Natural killer cell (primary cell): ENCODE results near the gene ZNF630. TPM values are rescaled to one million over a fixed set of nuclear protein-coding genes. Genes with fewer than 3 reads are reported as not detected.

Source experiments
- ATAC-seq, 3 donors: fragments of 150-1000 bp in 2 of 3; fragments of 200-7000 bp in 1 of 3; cut with Tn5 transposase; 1 replicate in 1 of 3; 2 replicates in 2 of 3; pipeline ENCODE4 v1.10.0; 2021; ENCODE audit warnings: mild to moderate bottlenecking in 2 of 3, moderate library complexity in 2 of 3
- DNase-seq, 2 donors: peaks; one replicate each; pipeline versions ENCODE4 v3.0.0 to v3.0.0-alpha.2; 2013 to 2021; ENCODE audit warnings: mixed read lengths in 1 of 2
- H3K27ac ChIP-seq: one replicate; pipeline ENCODE4 v1.5.1; 2013; ENCODE audit warnings: mild to moderate bottlenecking, low read length
- H3K27me3 ChIP-seq: one replicate; pipeline ENCODE4 v1.6.1; 2013; ENCODE audit warnings: low read length; ENCODE audit not compliant: control insufficient read depth, insufficient read depth
- H3K36me3 ChIP-seq: one replicate; pipeline ENCODE4 v1.6.1; 2013; ENCODE audit warnings: low read length; ENCODE audit not compliant: control insufficient read depth, insufficient read depth
- H3K4me1 ChIP-seq: one replicate; pipeline ENCODE4 v1.6.1; 2013; ENCODE audit warnings: low read length; ENCODE audit not compliant: control insufficient read depth, insufficient read depth
- H3K4me3 ChIP-seq: one replicate; pipeline ENCODE4 v1.5.1; 2013; ENCODE audit warnings: low read length
- H3K9me3 ChIP-seq: one replicate; pipeline ENCODE4 v1.6.1; 2013; ENCODE audit warnings: low read length; ENCODE audit not compliant: control insufficient read depth, insufficient read depth
- H3K27ac Mint-ChIP-seq, 2 donors: one replicate each; pipeline ENCODE4 v1.8.0; 2022; ENCODE audit warnings: mild to moderate bottlenecking in 2 of 2, mixed read lengths in 2 of 2, moderate library complexity in 1 of 2
- H3K27me3 Mint-ChIP-seq, 2 donors: one replicate each; pipeline ENCODE4 v1.8.0; 2022; ENCODE audit warnings: low read depth in 2 of 2, mixed read lengths in 2 of 2
- H3K36me3 Mint-ChIP-seq: one replicate; pipeline ENCODE4 v1.8.0; 2022; ENCODE audit warnings: mixed read lengths
- H3K4me1 Mint-ChIP-seq, 2 donors: one replicate each; pipeline ENCODE4 v1.8.0; 2022; ENCODE audit warnings: mixed read lengths in 2 of 2
- H3K4me3 Mint-ChIP-seq: one replicate; pipeline ENCODE4 v1.8.0; 2022; ENCODE audit warnings: mild to moderate bottlenecking, moderate library complexity, mixed read lengths
- H3K9me3 Mint-ChIP-seq, 2 donors: one replicate each; pipeline ENCODE4 v1.8.0; 2022; ENCODE audit warnings: mixed read lengths in 2 of 2
- CTCF ChIP-seq: fragments of 200-600 bp; IDR thresholded peaks from one replicate; pipeline ENCODE4 v1.8.0; 2022; ENCODE audit warnings: antibody characterized with exemption
- WGBS: methylation state at CpG from one replicate; pipeline ENCODE4 v1.1.7; 2013; ENCODE audit warnings: missing lambda C conversion rate; ENCODE audit not compliant: insufficient coverage; 5-methylcytosine and 5-hydroxymethylcytosine counted together
- intact Hi-C: fragments of 100-400 bp; cut with micrococcal nuclease; formaldehyde crosslinking; loops from one replicate; pipeline ENCODE4 v1.14.2; 2022
- total RNA-seq, 4 donors: library from RNA; stranded (reverse); fragments of 120-200 nt in 1 of 4; gene quantifications; one replicate each; pipeline versions ENCODE4 v1.2.3 to v1.2.4, GENCODE V29; 2013 to 2022

Gene ZNF630
- 1 to 10 TPM; 2.2 to 3.4 (median 3.1) TPM for total RNA-seq
- 7.1 TPM for total RNA-seq (2013)

DNA sequence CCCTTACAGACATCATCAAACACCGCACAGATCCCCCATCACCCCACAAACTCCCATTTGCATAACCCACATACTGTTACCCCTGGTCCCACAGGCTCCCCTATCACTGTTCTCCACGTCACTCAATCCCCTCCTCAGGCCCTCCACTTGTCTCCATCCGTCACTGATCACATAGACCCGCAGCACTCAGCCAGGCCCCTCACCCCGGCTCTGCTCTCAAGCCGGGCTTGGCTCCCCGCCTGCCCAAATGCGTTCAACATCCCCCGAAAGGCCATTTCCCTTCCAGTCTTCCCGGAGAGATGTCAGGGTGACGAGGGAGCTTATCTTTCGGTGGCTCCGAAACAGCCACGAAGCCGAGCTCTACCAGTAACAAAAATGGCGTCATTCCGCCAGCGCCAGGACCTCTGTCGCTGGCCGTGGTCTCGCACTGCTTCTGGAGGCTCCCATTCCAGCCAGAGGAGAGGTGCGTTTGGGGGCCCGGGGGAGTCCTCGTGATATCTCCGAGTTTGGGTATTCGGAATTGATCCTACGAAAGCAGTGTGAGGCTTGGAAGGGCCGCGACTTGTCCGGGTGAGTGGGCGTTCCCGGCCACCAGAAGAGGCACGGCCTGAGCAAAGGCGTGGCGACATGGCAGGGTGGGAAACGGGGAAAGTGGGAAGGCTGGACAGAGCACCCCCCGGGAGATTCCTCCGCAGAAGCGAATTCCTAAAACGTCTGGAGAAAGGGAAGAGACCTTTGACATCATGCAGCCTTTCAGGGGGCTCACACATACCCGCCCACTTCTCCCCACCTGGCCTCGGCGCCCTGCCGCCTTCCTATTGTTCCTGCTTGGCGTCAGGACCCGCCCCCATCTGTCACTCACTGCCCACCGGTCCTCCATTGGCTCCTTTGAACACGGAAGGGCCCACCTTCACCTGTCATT lies at the start of gene ZNF630:
ZNF630 (minus strand) TSS at position 577 of the 922 bp plus-strand sequence. CDS start 4,754 bp downstream, outside the sequence.
- intact Hi-C loops = no loop called here
- H3K4me3 Mint-ChIP-seq = peak within 1 kb of the TSS; percentile 90

GRCh38 chrX:48107717-48108116 lies 36.3 kb upstream of the ZNF630 start:
- intact Hi-C loops = no loop called here
- Mint-ChIP-seq H3K4me3 (no peak overlapping the region), H3K27me3 (peaks cover 2 to 14% of the 10 kb centered on the region in 2 donors), H3K27ac (no peak overlapping the region), H3K9me3 (no peaks in the 10 kb centered on the region), H3K4me1 (no peaks in the 10 kb centered on the region), H3K36me3 (no peaks in the 10 kb centered on the region)
- DNase-seq = no peak
- TF ChIP-seq CTCF = no peak
- ATAC-seq = no peak
- no peaks in the 10 kb centered on the region for H3K4me1 ChIP-seq
- H3K27me3 ChIP-seq = no peaks in the 10 kb centered on the region
- whole genome bisulfite sequencing = 96% methylated on average over 5 of the region's 6 CpGs
- no peak overlapping the region for H3K27ac ChIP-seq
- H3K4me3 ChIP-seq = no peak overlapping the region
- no peaks in the 10 kb centered on the region for H3K9me3 ChIP-seq
- no peaks in the 10 kb centered on the region for H3K36me3 ChIP-seq

More for the DNA sequence above, at the start of gene ZNF630:
- H3K27ac Mint-ChIP-seq = peak within 1 kb of the TSS; percentile 81 to 97
- H3K4me3 ChIP-seq = peak within 1 kb of the TSS; percentile 98
- ATAC-seq (peak; percentile 83 to 88 (median 84)), DNase-seq (peak; percentile 25 to 70)
- no peaks in the 10 kb centered on the region for H3K9me3 Mint-ChIP-seq
- no peak for TF ChIP-seq CTCF
- H3K36me3 ChIP-seq = no peaks in the 10 kb centered on the region
- no peaks in the 10 kb centered on the region for H3K27me3 ChIP-seq
- H3K27ac ChIP-seq = peak within 1 kb of the TSS; percentile 90
- H3K36me3 Mint-ChIP-seq = no peaks in the 10 kb centered on the region
- H3K9me3 ChIP-seq = no peaks in the 10 kb centered on the region
- H3K4me1 ChIP-seq = peaks cover 7% of the 10 kb centered on the region
- peaks cover 8 to 20% of the 10 kb centered on the region in 2 donors for H3K4me1 Mint-ChIP-seq
- WGBS = under 1% methylated on average over 48 of the region's 48 CpGs
- no peaks in the 10 kb centered on the region for H3K27me3 Mint-ChIP-seq

DNA sequence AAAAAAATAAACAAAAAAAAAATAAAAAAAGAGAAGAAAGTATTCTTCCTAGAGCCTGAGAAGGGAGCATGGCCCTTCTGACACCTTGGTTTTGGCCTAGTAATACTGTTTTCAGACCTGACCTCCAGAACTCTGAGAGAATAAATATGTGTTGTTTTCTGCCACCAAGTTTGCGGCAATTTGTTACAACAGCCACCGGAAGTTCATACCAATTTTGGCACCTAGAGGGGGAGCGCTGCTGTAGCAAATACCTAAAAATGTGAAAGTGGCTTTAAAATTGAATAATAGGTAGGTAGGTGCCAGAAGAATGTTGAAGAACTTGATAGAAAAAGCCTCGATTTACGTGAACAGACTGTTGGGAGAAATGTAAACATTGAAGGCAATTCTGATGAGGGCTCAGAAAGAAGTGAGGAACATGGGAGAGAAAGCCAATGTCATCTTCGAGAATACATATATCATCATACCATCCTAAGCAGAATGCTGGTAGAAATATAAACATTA lies 31.5 kb upstream of the ZNF630 start:
- no peaks in the 10 kb centered on the region for H3K4me1 Mint-ChIP-seq
- ATAC-seq (no peak), DNase-seq (no peak)
- H3K27me3 Mint-ChIP-seq = peaks cover 3 to 9% of the 10 kb centered on the region in 2 donors
- TF ChIP-seq CTCF = no peak
- intact Hi-C loops = no loop called here
- Histone ChIP-seq H3K9me3 (no peaks in the 10 kb centered on the region), H3K4me1 (no peaks in the 10 kb centered on the region), H3K27me3 (no peaks in the 10 kb centered on the region), H3K27ac (no peak overlapping the region), H3K4me3 (no peak overlapping the region), H3K36me3 (no peaks in the 10 kb centered on the region)
- WGBS = 87% methylated on average over 5 of the region's 6 CpGs
- no peak overlapping the region for H3K27ac Mint-ChIP-seq
- H3K9me3 Mint-ChIP-seq = no peaks in the 10 kb centered on the region
- H3K36me3 Mint-ChIP-seq = no peaks in the 10 kb centered on the region
- H3K4me3 Mint-ChIP-seq = no peak overlapping the region
